Heart right ventricle (tissue), 16 donors: ENCODE data around the gene ABCD2. TPM values are rescaled to one million over a fixed set of nuclear protein-coding genes. Genes with fewer than 3 reads are reported as not detected.

Source experiments
- ATAC-seq, 8 donors: fragments of 200-7000 bp; cut with Tn5 transposase; one replicate each; pipeline ENCODE4 v1.9.1; 2020; ENCODE audit warnings: mild to moderate bottlenecking in 8 of 8, moderate library complexity in 8 of 8, moderate number of reproducible peaks in 1 of 8
- DNase-seq, 2 donors: peaks; one replicate each; pipeline ENCODE4 v3.0.0-alpha.2; 2020
- H3K27ac ChIP-seq, 10 donors: fragments of 200-600 bp; sonication (generic) in 2 of 10; one replicate each; pipeline versions ENCODE4 v1.5.0 to v1.8.0; 2020 to 2022; ENCODE audit warnings: mild to moderate bottlenecking in 3 of 10
- H3K27me3 ChIP-seq, 7 donors: fragments of 200-600 bp; one replicate each; pipeline ENCODE4 v1.8.0; 2021 to 2022; ENCODE audit warnings: mild to moderate bottlenecking in 2 of 7
- H3K36me3 ChIP-seq, 9 donors: fragments of 200-600 bp; sonication (generic) in 1 of 9; one replicate each; pipeline versions ENCODE4 v1.5.0 to v1.8.0; 2020 to 2022; ENCODE audit warnings: mild to moderate bottlenecking in 2 of 9
- H3K4me1 ChIP-seq, 9 donors: fragments of 200-600 bp; sonication (generic) in 1 of 9; one replicate each; pipeline versions ENCODE4 v1.5.0 to v1.8.0; 2020 to 2022; ENCODE audit warnings: mild to moderate bottlenecking in 4 of 9
- H3K4me3 ChIP-seq, 10 donors: fragments of 200-600 bp; sonication (generic) in 2 of 10; one replicate each; pipeline versions ENCODE4 v1.5.0 to v1.8.0; 2020 to 2022; ENCODE audit warnings: mild to moderate bottlenecking in 7 of 10, moderate library complexity in 2 of 10
- H3K9me3 ChIP-seq, 11 donors: fragments of 200-600 bp in 10 of 11; sonication (generic) in 2 of 11; one replicate each; pipeline versions ENCODE4 v1.5.0 to v1.8.0; 2013 to 2022; ENCODE audit warnings: mild to moderate bottlenecking in 2 of 11, control low read depth in 1 of 11, moderate library complexity in 1 of 11
- WGBS, 2 donors: extraction: QIAGEN DNeasy Blood & Tissue Kit; methylation state at CpG; one replicate each; pipeline ENCODE4 v1.1.7; 2013; ENCODE audit warnings: inconsistent platforms in 1 of 2; 5-methylcytosine and 5-hydroxymethylcytosine counted together
- intact Hi-C, 10 donors: fragments of 100-400 bp; cut with DNase I; formaldehyde crosslinking; loops; one replicate each; pipeline versions ENCODE4 v1.11.1 to v1.14.2; 2022
- polyA plus RNA-seq, 2 donors: library from polyadenylated mRNA; stranded (reverse); fragments of 200-250 nt; gene quantifications; one replicate each; pipeline ENCODE4 v1.2.3, GENCODE V29; 2013
- total RNA-seq, 10 donors: library from RNA; stranded (reverse); fragmentation: NEBNext Ultra II Directional in 3 of 10; extraction: Animal tissue kit (Norgen Biotek cat#: 25700) in 3 of 10; gene quantifications; one replicate each; pipeline versions ENCODE4 v1.2.1 to v1.2.4, GENCODE V29; 2021 to 2023
- TF ChIP-seq, protein P1 (sequence below), 9 donors: fragments of 200-600 bp; sonication (generic) in 2 of 9; IDR thresholded peaks; one replicate each; pipeline versions ENCODE4 v1.5.0 to v1.8.0; 2021 to 2022; ENCODE audit warnings: antibody characterized with exemption in 9 of 9, mild to moderate bottlenecking in 5 of 9, moderate library complexity in 1 of 9
- donor health status: Arrhythmogenic right ventricular cardiomyopathy.
- donor health status: ischemic (EF 13 %, LVEDD 7.1; RV severe dilation, severe dysfunction).
- donor health status: healthy with polysubstance abuse.
- donor health status: DM: no; HTN: yes; CAD: no.
- donor health status: DM: no; HTN: no; CAD: no.
- donor health status: ischemic (EF 25% LVEDD 6.9; RV normal size, moderate dysfunction).
- donor health status: ischemic (EF 25% LVEDD 5.7; RV mildly dilated, moderate dysfunction).
- donor health status: healthy.
- donor health status: DM: yes; HTN: yes; CAD: no.
- donor health status: Ischemic cardiomyopathy.
- donor health status: ischemic (EF 35%, LVEDD 5.7; RV mildly dilated, moderate dysfunction).
- donor health status: nonischemic (EF 11% LVEDD 7.7; RV severe dilation, severe dysfunction).
- donor health status: DM: yes; HTN: yes; CAD: no.
- donor health status: PGD.
- donor health status: ischemic (EF 29% LVEDD 5.4; RV normal size, mild dysfunction).
- donor health status: nonischemic (EF 23%, LVEDD 6.1; RV moderate dilation, normal function).

Gene ABCD2
- total and polyA plus RNA-seq, 12 donors: 0.32 to 10.1 (median 7.6) TPM

- ATAC-seq (peak in 1 of 8 donors; percentile 34), DNase-seq (no peak)
- Histone ChIP-seq H3K27ac (no peak overlapping the region), H3K4me3 (no peak overlapping the region), H3K4me1 (no peaks in the 10 kb centered on the region), H3K27me3 (no peaks in the 10 kb centered on the region), H3K9me3 (peaks cover 0 to 24% (median 0%) of the 10 kb centered on the region in 11 donors), H3K36me3 (no peaks in the 10 kb centered on the region)
- TF ChIP-seq, protein P1, sequence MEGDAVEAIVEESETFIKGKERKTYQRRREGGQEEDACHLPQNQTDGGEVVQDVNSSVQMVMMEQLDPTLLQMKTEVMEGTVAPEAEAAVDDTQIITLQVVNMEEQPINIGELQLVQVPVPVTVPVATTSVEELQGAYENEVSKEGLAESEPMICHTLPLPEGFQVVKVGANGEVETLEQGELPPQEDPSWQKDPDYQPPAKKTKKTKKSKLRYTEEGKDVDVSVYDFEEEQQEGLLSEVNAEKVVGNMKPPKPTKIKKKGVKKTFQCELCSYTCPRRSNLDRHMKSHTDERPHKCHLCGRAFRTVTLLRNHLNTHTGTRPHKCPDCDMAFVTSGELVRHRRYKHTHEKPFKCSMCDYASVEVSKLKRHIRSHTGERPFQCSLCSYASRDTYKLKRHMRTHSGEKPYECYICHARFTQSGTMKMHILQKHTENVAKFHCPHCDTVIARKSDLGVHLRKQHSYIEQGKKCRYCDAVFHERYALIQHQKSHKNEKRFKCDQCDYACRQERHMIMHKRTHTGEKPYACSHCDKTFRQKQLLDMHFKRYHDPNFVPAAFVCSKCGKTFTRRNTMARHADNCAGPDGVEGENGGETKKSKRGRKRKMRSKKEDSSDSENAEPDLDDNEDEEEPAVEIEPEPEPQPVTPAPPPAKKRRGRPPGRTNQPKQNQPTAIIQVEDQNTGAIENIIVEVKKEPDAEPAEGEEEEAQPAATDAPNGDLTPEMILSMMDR (IDR thresholded peaks at IDR 0.05): no peak
- WGBS, 2 donors: 97 to 100% methylated on average over 1 of the region's 1 CpG
- intact Hi-C loops: loop anchor here in 1 of 10 donors (5.0 kb wide), 1 partner anchor 43 kb away; no protein-coding TSS in a partner anchor
These were observed 109.6 kb downstream of the ABCD2 start for GRCh38 chr12:39510001-39510400.

- Histone ChIP-seq H3K27me3 (no peaks in the 10 kb centered on the region), H3K36me3 (no peaks in the 10 kb centered on the region), H3K9me3 (peaks cover 0 to 2% (median 0%) of the 10 kb centered on the region in 11 donors), H3K4me1 (no peaks in the 10 kb centered on the region), H3K27ac (no peak overlapping the region), H3K4me3 (no peak overlapping the region)
- intact Hi-C loops: no loop called here
- ATAC-seq: no peak
- DNase-seq: no peak
- TF ChIP-seq, protein P1 (IDR thresholded peaks at IDR 0.05): no peak
These were observed 114.0 kb downstream of the ABCD2 start for GRCh38 chr12:39505554-39505953.

DNA sequence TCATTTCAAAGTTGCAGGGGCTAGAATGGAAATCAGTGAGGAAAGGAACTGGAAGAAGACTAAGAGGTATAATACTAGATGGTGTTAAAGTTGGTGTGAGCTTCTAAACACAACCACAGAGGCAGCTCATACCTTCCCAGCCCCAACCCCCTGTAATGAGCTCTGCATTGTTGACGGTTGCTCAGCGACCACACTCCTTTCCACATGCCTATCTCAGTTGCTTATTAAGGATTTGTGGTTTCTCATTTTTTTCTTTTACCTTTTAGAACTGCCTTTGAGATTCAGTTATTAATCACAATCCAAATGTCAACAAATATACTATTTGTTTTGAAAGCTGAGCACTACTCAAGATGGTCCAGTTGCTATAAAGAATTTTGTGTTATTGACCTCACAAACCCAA, 114.6 kb downstream of the ABCD2 start:
- DNase-seq: no peak
- no peak for ATAC-seq
- WGBS, 2 donors: 68 to 82% methylated on average over 2 of the region's 2 CpGs
- Histone ChIP-seq H3K27me3 (no peaks in the 10 kb centered on the region), H3K4me3 (no peak overlapping the region), H3K27ac (no peak overlapping the region), H3K9me3 (no peaks in the 10 kb centered on the region), H3K4me1 (no peaks in the 10 kb centered on the region), H3K36me3 (no peaks in the 10 kb centered on the region)
- intact Hi-C loops: no loop called here
- TF ChIP-seq, protein P1 (IDR thresholded peaks at IDR 0.05): no peak

DNA sequence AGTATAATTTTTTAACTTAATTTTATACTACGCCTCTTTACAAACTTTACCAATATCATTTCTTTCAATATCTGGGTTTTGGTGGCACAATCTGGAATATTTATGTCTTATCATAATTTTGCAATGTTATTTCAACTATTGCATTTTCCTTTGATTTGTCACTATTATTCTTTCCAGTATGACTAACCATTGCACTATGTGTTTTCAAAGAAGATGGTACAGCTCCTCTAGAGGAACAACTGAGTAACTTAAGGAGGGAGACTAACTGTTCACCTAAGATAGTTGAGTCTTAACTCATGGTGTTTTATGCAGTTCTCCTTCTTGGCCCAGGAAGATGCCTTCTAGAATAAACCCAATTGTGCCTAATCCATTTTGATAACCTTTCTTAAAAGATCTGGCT, 116.2 kb downstream of the ABCD2 start:
- H3K27me3 ChIP-seq: no peaks in the 10 kb centered on the region
- TF ChIP-seq, protein P1 (IDR thresholded peaks at IDR 0.05): no peak
- no peak for DNase-seq
- H3K4me1 ChIP-seq: no peaks in the 10 kb centered on the region
- H3K9me3 ChIP-seq: no peaks in the 10 kb centered on the region
- H3K4me3 ChIP-seq: no peak overlapping the region
- no peak overlapping the region for H3K27ac ChIP-seq
- WGBS, 2 donors: 91 to 97% methylated on average over 1 of the region's 1 CpG
- no peaks in the 10 kb centered on the region for H3K36me3 ChIP-seq
- ATAC-seq: no peak
- intact Hi-C loops: no loop called here
